Astrocyte (in vitro differentiated cells and primary cell): Measurements from ENCODE around the gene FBXL14. TPM values are rescaled to one million over a fixed set of nuclear protein-coding genes. Genes with fewer than 3 reads are reported as not detected.

ENCODE experiments used
- DNase-seq: peaks from one replicate; pipeline ENCODE4 v3.0.0-alpha.2; 2010; ENCODE audit warnings: low read depth
- FAIRE-seq: peaks from 2 replicates; lab custom pipeline; 2011; peaks lifted over from hg19 to GRCh38; lab: Jason Lieb, UNC
- H2AFZ ChIP-seq: 2 replicates; pipeline ENCODE4 v1.6.0; 2012; ENCODE audit warnings: low read depth, low read length, inconsistent platforms
- H3K27ac ChIP-seq: 2 replicates; pipeline ENCODE4 v1.5.1; 2011; ENCODE audit warnings: low read depth, low read length, inconsistent platforms
- H3K27me3 ChIP-seq: 2 replicates; pipeline ENCODE4 v1.6.0; 2011; ENCODE audit warnings: low read length, inconsistent platforms; ENCODE audit not compliant: insufficient read depth
- H3K36me3 ChIP-seq: 2 replicates; pipeline ENCODE4 v1.5.1; 2011; ENCODE audit warnings: low read length, inconsistent platforms; ENCODE audit not compliant: insufficient read depth
- H3K4me1 ChIP-seq: 2 replicates; pipeline ENCODE4 v1.5.1; 2011; ENCODE audit warnings: low read length, inconsistent platforms; ENCODE audit not compliant: insufficient read depth
- H3K4me2 ChIP-seq: 2 replicates; pipeline ENCODE4 v1.6.0; 2012; ENCODE audit warnings: low read length, inconsistent platforms
- H3K4me3 ChIP-seq: 2 replicates; pipeline ENCODE4 v1.5.1; 2011; ENCODE audit warnings: low read depth, mild to moderate bottlenecking, low read length, inconsistent platforms; ENCODE audit not compliant: insufficient read depth
- H3K79me2 ChIP-seq: 2 replicates; pipeline ENCODE4 v1.6.0; 2012; ENCODE audit warnings: mild to moderate bottlenecking, low read length, inconsistent platforms; ENCODE audit not compliant: insufficient read depth
- H3K9ac ChIP-seq: 2 replicates; pipeline ENCODE4 v1.6.0; 2012; ENCODE audit warnings: mild to moderate bottlenecking, low read length, inconsistent platforms
- H3K9me3 ChIP-seq: 2 replicates; pipeline ENCODE4 v1.5.1; 2012; ENCODE audit warnings: low read depth, mild to moderate bottlenecking, low read length, inconsistent platforms; ENCODE audit not compliant: insufficient read depth
- H4K20me1 ChIP-seq: 2 replicates; pipeline ENCODE4 v1.6.0; 2012; ENCODE audit warnings: low read length, inconsistent platforms; ENCODE audit not compliant: insufficient read depth
- H3K27ac Mint-ChIP-seq: one replicate; pipeline ENCODE4 v1.8.0; 2021; ENCODE audit warnings: mild to moderate bottlenecking, mixed read lengths; ENCODE audit not compliant: unreplicated experiment
- H3K27me3 Mint-ChIP-seq: one replicate; pipeline ENCODE4 v1.8.0; 2021; ENCODE audit warnings: low read depth, mixed read lengths; ENCODE audit not compliant: unreplicated experiment
- H3K36me3 Mint-ChIP-seq: one replicate; pipeline ENCODE4 v1.8.0; 2021; ENCODE audit warnings: low read depth, mixed read lengths; ENCODE audit not compliant: unreplicated experiment
- H3K4me1 Mint-ChIP-seq: one replicate; pipeline ENCODE4 v1.8.0; 2021; ENCODE audit warnings: low read depth, mixed read lengths; ENCODE audit not compliant: unreplicated experiment
- H3K4me3 Mint-ChIP-seq: one replicate; pipeline ENCODE4 v1.8.0; 2021; ENCODE audit warnings: mild to moderate bottlenecking, moderate library complexity, mixed read lengths; ENCODE audit not compliant: unreplicated experiment
- H3K9me3 Mint-ChIP-seq: one replicate; pipeline ENCODE4 v1.8.0; 2021; ENCODE audit warnings: mild to moderate bottlenecking, mixed read lengths; ENCODE audit not compliant: unreplicated experiment
- EZH2 ChIP-seq: IDR thresholded peaks from 2 replicates; pipeline ENCODE4 v1.6.1; 2012; ENCODE audit warnings: mild to moderate bottlenecking, low read length, inconsistent platforms; ENCODE audit not compliant: insufficient read depth
- total RNA-seq: library from RNA; stranded (reverse); gene quantifications from 2 replicates; pipeline ENCODE4 v1.2.1, GENCODE V29; 2021
- TF ChIP-seq, protein P1 (sequence below): IDR thresholded peaks from 2 replicates; pipeline ENCODE4 v1.5.1; 2011; ENCODE audit warnings: low read depth, mild to moderate bottlenecking, inconsistent platforms, low read length, moderate library complexity; ENCODE audit not compliant: insufficient read depth

FBXL14 gene
- total RNA-seq, 1 donor from 2014 or later: 9.2 TPM

DNA sequence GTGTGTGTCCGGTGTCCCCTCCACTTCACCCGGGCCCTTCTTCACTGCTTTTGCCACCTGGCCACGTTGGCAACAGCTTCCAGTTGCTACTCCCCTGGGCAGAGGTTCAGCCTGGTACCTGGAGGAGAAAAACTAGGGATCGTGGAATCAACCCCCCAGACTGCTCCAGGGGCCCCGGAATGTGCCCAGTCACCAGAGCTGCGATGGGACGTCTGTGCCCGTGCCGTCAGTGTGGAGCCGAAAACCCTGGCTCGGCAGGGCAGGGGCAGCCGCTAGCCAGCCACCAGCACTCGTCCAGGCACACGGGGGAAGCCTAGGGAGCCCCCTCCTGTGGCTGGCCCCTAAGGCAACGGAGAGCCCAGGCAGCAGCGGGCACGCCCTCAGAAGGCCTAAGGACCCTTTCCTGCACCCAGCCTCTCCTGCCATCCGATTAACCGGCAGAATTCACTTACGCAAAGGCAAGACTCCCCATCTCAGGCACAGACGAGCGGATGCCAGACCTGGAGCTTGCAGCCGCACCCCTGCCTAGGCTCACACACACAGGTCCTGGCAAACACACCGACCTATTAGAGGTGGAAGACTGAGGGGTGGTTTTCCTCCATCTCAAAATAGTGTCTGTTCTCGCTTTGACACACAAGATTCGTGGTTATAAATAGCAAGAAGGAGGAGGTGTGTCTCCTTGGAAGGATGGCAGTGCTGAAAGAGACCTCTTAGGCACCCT, 62.6 kb downstream of the FBXL14 start:
- H3K4me3 ChIP-seq: peak overlapping the region; percentile 71
- Mint-ChIP-seq H3K36me3 (peaks cover 11% of the 10 kb centered on the region), H3K4me3 (peak overlapping the region; percentile 82), H3K27me3 (no peaks in the 10 kb centered on the region), H3K27ac (peak overlapping the region; percentile 20), H3K4me1 (peaks cover 68% of the 10 kb centered on the region), H3K9me3 (no peaks in the 10 kb centered on the region)
- FAIRE-seq (peak; percentile 29), DNase-seq (no peak)
- H3K9ac ChIP-seq: peak overlapping the region; percentile 78
- H3K27ac ChIP-seq: no peak overlapping the region
- peaks cover 3% of the 10 kb centered on the region for H3K27me3 ChIP-seq
- H3K36me3 ChIP-seq: no peaks in the 10 kb centered on the region
- peak overlapping the region; percentile 33 for H2AFZ ChIP-seq
- peaks cover 56% of the 10 kb centered on the region for H4K20me1 ChIP-seq
- no peak for TF ChIP-seq EZH2
- TF ChIP-seq, protein P1, sequence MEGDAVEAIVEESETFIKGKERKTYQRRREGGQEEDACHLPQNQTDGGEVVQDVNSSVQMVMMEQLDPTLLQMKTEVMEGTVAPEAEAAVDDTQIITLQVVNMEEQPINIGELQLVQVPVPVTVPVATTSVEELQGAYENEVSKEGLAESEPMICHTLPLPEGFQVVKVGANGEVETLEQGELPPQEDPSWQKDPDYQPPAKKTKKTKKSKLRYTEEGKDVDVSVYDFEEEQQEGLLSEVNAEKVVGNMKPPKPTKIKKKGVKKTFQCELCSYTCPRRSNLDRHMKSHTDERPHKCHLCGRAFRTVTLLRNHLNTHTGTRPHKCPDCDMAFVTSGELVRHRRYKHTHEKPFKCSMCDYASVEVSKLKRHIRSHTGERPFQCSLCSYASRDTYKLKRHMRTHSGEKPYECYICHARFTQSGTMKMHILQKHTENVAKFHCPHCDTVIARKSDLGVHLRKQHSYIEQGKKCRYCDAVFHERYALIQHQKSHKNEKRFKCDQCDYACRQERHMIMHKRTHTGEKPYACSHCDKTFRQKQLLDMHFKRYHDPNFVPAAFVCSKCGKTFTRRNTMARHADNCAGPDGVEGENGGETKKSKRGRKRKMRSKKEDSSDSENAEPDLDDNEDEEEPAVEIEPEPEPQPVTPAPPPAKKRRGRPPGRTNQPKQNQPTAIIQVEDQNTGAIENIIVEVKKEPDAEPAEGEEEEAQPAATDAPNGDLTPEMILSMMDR: no peak
- H3K4me2 ChIP-seq: peak overlapping the region; percentile 90
- H3K9me3 ChIP-seq: no peaks in the 10 kb centered on the region
- peaks cover 44% of the 10 kb centered on the region for H3K4me1 ChIP-seq
- H3K79me2 ChIP-seq: peaks cover 65% of the 10 kb centered on the region

DNA sequence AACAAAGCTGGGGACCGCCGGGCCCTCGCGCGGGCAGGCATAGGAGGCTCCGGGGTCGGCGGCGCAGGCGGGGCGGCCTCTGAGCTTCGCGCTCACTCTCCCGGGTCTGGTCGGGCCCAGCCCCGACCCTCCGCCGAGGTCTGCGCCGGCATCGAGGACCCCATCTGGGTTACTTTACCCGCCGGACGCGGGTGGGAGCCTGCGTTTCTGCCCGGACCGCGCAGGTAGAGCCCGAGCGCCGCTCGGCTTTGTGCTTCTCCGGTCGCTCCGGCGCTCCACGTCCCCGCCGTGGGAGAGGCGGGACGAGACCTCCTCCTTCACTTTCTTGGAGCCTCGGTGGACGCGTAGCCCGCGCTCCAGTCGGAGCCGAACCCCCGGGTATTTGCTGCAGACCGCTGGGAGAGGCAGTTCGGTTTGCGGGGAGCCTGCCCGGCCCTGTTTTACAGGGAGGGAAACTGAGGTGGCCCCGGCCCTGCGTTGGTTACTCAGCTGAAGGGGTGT, 63.2 kb downstream of the FBXL14 start:
- H3K4me3 Mint-ChIP-seq: peak overlapping the region; percentile 82
- Histone ChIP-seq H2AFZ (peak overlapping the region; percentile 33), H4K20me1 (peaks cover 50% of the 10 kb centered on the region), H3K4me1 (peaks cover 44% of the 10 kb centered on the region), H3K79me2 (peaks cover 59% of the 10 kb centered on the region), H3K9ac (peak overlapping the region; percentile 78), H3K9me3 (no peaks in the 10 kb centered on the region), H3K36me3 (no peaks in the 10 kb centered on the region), H3K4me2 (peak overlapping the region; percentile 90), H3K27ac (no peak overlapping the region), H3K27me3 (no peaks in the 10 kb centered on the region), H3K4me3 (peak overlapping the region; percentile 71)
- H3K9me3 Mint-ChIP-seq: no peaks in the 10 kb centered on the region
- FAIRE-seq (no peak), DNase-seq (no peak)
- peak overlapping the region; percentile 18 for H3K27ac Mint-ChIP-seq
- no peaks in the 10 kb centered on the region for H3K27me3 Mint-ChIP-seq
- peaks cover 69% of the 10 kb centered on the region for H3K4me1 Mint-ChIP-seq
- TF ChIP-seq EZH2: no peak
- TF ChIP-seq, protein P1: no peak
- peaks cover 11% of the 10 kb centered on the region for H3K36me3 Mint-ChIP-seq
